Glomerular endothelial cell (primary cell): Measurements from ENCODE around the gene CREG2. TPM values are rescaled to one million over a fixed set of nuclear protein-coding genes. Genes with fewer than 3 reads are reported as not detected.

ENCODE experiments used
- DNase-seq: peaks from one replicate; pipeline ENCODE4 v3.0.0-alpha.2; 2011; ENCODE audit warnings: low read depth, low spot score; ENCODE audit errors: extremely low read depth
- total RNA-seq: library from RNA; depleted of rRNA; stranded (reverse); fragments of >200 nt; gene quantifications from 2 replicates; pipeline ENCODE4 v1.2.3, GENCODE V29; 2015

Gene CREG2
- total RNA-seq = 17.7 and 31.7 TPM in 2 replicates

DNA sequence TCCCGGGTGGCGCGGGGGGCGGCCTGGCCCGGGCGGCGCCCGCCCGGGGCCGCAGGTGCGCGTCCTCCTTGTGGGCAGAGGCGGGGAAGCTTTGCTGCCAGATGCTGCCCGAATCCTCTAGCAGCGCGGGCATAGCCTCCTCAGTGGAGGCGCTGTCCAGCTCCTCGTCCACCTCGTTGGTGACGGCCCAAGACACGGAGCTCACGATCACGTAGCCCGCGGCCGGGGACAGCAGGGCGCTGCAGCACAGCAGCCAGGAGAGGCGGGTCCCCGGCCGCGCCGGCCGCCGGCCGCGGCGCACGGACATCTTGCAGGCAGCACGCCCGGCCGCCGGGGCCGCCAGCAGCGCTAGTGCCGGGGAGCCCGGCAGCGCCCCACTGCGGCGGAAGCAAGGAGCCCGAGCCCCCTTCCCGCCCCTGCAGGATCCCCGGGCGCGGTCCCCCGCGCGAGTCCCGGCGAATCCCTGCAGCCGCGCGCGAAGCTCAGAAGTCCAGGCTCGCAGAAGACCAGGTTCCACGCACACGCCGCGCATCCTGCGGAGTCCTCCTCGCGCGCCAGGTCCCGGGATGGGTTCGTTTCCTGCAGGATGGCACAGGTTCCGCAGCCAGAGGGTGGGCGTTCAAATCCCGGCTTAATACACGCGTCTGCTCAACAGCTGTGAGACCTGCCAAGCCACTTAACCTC lies at the start of gene CREG2:
TSS of gene CREG2 (minus strand) at position 353 of the 684 bp plus-strand sequence. CDS start at position 307, 46 bp downstream.
- DNase-seq = no peak

DNA sequence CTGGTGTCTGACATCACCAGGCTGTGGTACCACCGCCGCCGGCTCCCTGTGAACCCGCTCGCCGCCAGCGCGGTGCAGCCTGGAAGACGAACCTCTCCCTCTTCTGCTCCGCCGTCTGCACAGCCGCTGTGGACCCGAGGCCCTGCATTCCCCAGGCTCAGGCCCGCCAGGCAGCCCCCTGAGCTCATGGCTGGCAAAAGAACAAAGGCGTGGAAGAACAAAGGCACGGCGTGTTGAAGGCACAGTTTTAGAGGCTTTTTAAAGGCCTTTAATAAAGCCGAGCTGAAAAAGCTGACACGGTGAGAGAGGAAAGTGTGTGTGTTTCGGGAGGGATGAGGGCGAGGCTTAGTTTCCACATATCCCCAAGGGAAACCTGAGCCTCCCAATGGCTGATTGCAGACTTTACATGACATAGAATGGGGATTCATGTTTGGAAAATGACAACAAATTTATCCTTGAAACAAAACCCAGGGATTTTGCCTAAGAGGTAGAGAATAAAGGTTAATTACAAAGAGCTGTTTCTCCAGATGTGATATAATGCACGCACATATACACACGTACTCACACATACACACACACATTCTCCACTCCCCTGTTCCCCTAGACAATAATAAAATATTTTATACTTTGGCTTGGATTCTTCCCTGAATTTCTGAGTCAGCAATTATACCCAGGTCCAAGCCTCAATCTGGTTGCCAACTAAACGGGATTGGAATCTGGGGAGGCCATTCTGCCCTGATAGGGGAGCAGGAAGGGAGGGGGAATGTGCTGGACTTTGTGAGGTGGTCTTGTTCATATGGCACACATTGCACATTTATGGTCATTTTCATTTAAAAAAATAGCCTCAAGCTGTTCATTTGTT lies 47.9 kb upstream of the CREG2 start:
- no peak for DNase-seq

DNA sequence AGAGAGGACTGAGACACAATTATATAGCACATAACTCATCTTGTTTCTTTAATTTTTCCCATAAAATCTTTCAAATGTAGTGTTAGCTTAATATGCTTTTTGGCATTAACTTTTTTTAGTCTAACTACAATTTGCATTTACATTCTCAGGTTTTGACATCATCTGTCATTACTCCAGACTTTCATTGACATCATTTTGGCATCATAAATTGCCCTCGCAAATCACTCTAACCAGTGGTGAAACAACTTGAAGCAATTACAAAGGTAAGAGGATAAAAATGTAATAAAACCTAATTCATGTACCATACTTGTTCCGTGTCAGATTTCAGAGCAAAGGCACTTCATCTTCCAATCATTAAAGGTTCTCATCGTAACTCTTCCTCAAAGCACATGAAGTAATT lies 46.2 kb upstream of the CREG2 start:
- DNase-seq = no peak

DNA sequence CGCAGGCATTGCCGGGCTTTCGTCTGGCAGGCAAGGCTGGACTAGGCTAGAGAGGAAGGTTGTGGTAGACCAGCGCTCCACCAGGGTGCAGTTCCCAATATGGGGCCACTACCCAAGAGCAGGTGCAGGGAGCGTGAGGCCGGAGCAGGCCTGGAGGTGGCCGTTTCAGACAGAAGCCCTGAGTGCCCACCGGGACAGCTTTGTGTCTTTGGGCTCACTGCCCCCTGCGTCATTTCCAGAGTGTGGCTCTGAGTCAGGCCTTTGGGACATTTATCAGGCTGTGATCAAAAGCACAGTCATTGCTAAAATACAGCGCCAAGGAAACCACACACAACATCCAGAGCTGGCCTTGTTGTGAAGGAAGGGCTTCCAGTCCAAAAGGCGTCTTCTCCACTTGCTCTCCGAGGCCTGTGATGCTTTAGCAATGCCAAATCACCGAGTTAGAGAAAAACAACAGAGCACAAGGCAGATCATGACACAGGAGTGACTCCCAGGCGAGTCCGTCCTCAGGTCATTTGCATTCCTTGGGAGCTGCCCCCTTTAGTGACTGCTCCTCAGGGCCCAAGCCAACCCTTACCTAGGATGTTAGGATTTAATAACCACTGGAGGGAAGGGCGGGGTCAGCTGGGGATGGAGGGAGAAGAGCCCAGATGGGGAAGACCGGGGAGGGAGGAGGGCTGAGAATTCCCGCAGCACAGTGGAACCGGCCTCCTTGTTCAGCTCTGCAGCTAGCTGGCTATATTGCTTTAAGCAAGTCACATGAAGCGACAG lies 45.3 kb upstream of the CREG2 start:
- no peak for DNase-seq

DNA sequence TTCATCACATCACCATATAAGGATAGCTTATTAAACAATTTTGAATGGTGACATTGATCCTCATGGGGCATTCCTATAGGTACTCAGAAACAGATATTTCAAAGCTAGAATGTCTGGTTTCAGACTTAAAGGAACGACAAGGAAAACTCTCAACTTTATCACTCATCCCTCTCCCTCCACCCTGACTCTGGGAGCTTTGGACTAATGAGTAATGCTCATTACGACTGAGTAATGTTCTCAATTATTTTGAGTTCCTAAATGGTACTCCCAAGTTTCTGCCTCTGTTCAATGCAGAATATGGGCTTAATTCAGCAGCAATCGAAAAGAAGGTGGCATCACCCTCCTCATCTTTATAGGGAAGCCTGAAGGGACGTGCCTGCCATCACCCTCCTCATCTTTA lies 44.2 kb upstream of the CREG2 start:
- DNase-seq = no peak

GRCh38 chr2:101430156-101430555 lies 42.9 kb upstream of the CREG2 start:
- DNase-seq = no peak

GRCh38 chr2:101429453-101429852 lies 42.1 kb upstream of the CREG2 start:
- DNase-seq = no peak

DNA sequence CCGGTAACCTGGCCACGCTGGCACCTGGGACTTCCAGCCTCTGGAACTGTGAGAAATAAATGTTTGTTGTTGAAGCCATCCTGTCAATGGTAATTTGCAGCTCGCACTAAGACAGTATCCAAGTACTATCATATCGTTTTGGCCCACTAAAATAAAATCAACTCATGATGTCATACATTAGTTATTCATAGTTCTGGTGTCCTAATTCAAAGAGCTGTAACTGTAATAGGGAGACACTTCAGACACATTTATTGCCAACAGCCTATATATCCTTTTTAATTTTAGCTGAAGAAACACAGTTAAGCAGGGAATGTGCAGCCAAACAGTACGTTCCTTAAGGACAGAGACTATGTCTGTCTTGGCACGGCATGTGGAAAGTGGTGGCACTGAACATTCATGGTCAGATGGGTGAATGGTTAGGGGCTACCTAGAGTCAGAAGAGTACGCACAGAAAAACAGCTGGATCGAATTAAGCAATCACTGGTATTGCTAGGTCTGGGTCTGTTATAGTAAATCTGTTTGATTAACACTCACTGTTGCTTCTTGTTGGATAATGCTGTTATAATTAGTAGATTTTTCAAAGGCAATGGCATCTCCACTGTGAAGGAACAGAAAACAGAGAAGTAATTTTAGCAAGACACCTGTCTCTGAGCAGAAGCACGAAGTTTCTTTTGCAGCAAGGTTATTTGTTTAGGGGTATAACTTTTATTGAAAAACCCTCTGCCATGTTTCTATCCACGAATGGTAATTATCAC lies 41.3 kb upstream of the CREG2 start:
- no peak for DNase-seq

- DNase-seq = no peak
Measured at GRCh38 chr2:101427743-101428142, 40.4 kb upstream of the CREG2 start.

- no peak for DNase-seq
Measured at GRCh38 chr2:101427240-101427639, 39.9 kb upstream of the CREG2 start.

GRCh38 chr2:101426822-101427221 lies 39.5 kb upstream of the CREG2 start:
- no peak for DNase-seq

GRCh38 chr2:101420623-101421022 lies 33.3 kb upstream of the CREG2 start:
- DNase-seq = no peak

DNA sequence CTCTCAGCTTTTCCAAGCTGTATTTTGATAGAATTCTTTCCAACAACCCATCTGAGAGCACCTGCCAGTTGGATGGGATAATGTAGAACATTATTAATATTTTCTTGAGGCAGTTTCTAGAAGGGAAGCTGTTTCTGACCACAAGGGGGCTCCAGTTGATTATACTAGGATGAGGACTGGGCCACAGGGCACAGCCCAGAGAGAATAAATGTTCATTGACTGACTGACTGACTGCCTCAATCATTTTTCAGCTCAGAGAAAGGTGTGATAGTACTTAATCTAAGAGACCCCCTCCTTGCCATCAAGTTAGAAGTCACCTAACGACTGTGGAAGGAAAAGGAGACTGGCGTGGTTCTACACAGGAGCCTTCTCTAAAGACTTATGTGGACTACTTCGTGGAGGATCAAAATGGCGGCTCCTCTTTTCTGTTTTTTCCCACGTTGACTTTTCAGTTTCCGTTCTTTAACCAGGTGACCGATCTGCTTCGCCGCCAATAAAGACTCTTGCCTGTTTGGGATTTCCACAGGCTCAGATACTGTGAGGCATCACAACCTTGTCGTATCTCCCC lies 31.9 kb upstream of the CREG2 start:
- DNase-seq = peak; percentile 64

DNA sequence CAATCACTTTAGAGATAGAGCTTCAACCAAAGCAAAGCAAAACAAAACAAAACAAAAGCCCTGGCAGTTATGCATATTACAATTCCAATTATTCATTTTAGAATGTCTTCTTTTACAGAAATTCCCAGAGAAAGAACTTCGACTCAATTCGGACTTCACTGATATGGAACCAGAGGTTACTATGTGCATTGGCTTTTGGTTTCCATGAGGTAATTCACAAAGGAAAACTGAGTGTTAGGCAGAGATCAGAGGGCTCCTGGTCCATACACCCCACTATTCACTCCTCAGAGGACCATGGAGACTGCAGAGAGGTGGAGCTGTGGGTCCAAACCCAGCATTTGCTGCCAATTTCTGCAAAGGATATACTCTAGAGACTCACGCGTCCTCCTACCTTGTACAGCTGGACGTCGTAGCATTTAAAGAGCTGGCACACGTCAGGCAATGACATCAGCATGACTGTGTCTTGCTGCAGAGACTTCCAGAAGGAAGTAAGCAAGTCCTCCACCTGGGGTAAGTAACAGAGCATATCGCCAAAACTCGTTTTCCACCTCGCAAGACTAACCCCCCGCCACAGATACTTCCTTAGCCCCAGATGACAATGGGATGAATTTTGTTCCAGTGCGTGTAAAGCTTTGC lies 31.3 kb upstream of the CREG2 start:
- DNase-seq = no peak

DNA sequence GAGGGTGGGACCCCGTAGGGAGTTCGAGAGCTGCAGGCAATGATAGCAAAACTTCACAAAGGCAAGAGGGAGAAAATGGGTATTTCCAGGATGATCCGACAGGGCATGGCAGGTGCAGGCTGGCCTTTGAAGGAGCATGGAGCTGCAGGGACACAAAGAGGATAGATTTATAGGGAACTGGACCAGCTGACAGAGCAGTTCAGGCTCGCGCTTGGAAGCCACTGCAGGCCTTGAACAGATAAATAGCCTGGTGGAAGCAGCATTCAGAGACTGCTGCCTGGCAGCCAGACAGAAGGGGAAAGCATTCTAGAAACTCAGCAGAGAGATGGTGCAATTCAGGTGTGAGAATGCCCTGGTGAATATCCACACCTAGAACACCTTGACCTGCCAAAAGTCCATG lies 29.3 kb upstream of the CREG2 start:
- no peak for DNase-seq

DNA sequence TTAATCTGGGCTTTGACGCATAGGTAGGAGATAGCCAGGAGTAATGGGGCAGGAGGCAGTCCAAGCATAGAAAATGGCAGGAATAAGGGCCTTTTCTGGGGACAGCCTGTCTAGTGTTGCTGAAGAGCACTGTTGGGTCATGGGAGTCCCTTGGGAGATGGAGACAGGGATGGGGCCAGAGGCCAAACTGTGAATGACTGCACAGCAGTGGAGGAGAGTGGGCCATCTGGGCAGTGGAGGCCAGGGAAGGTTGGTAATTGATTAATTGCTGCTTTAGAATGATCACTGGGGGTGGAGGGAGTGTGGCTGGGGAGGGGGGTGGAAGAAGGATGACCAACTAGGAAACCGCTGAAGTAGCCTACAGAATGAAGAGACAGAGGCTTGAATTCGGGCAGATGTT lies 28.6 kb upstream of the CREG2 start:
- no peak for DNase-seq

- DNase-seq = no peak
Measured at GRCh38 chr2:101415220-101415619, 27.9 kb upstream of the CREG2 start.

DNA sequence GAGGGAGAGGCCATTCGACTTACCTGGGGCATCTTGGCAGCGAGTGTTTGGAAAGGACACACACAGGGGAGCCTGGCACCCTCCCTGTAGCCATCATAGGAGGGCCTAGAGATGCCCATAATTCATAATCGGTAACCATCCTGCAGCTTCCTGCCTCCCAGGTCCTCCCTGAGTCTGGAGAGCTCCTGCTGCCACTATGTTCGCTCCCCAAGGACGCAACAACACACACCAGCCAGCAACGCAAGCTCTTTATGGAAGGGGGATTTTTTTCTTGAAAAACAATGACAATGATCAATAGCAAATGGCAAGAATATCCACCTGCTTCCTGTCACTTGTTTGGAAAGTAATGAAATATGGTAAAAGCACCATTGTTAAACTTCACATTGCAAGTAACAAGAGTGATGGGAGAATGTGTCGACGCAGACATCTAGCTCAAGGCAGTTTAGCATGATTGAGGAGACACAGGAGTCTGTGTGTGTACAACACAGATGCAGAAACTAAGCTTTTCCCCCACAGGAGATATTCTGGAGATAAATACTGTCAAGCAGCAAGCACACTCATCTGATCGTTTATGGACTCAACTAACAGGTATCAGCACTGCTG lies 24.9 kb upstream of the CREG2 start:
- no peak for DNase-seq

GRCh38 chr2:101410746-101411145 lies 23.4 kb upstream of the CREG2 start:
- no peak for DNase-seq
